Measurements from ENCODE around the gene ZNF888.
"Not testable (repeated sequence)": the region's sequence is repeated elsewhere in the genome, so short reads cannot be mapped to it uniquely, and the experiment has no call there.

The ZNF888 gene

DNA sequence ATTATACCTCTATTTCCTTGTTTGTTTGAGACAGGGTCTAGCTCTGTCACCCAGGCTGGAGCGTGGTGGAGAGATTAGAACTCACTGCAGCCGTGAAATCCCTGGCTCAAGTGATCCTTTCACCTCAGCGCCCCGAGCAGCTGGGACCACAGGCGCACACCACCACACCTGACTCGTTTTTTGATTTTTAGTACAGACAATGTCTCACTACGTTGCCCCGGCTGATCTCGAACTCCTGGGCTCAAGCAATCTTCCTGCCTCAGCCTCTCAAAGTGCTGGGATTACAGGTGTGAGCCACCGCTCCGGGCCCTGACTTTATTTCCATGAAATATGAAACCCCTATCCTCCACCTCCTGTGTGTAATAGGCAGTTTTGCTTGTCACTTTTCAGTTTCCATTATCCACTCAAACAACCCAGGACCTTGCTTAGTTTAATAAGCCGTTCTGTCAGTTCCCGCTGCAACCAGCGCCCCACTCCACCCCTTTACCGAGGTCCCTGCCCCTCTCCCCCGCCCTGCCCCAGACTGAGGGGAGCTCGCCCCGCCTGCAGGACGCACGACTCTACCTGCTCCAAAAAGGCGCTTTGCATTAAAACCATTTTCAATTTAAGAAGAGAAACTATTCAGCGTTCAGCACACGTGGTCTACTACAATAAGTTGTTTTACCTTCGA is 22.6 kb upstream of the ZNF888 start:
- Histone ChIP-seq H3K4me3 (ENCODE audit: low read length) (no peak overlapping the region), H3K9me3 (ENCODE audit: low read length) (peaks cover 27% of the 10 kb centered on the region), H3K4me1 (ENCODE audit: insufficient read depth, low read length) (peaks cover 8% of the 10 kb centered on the region), H2AFZ (ENCODE audit: low read depth, low read length) (no peak overlapping the region), H3K27me3 (ENCODE audit: insufficient read depth, low read length) (no peaks in the 10 kb centered on the region), H3K36me3 (ENCODE audit: insufficient read depth, low read length) (peaks cover 20% of the 10 kb centered on the region)

DNA sequence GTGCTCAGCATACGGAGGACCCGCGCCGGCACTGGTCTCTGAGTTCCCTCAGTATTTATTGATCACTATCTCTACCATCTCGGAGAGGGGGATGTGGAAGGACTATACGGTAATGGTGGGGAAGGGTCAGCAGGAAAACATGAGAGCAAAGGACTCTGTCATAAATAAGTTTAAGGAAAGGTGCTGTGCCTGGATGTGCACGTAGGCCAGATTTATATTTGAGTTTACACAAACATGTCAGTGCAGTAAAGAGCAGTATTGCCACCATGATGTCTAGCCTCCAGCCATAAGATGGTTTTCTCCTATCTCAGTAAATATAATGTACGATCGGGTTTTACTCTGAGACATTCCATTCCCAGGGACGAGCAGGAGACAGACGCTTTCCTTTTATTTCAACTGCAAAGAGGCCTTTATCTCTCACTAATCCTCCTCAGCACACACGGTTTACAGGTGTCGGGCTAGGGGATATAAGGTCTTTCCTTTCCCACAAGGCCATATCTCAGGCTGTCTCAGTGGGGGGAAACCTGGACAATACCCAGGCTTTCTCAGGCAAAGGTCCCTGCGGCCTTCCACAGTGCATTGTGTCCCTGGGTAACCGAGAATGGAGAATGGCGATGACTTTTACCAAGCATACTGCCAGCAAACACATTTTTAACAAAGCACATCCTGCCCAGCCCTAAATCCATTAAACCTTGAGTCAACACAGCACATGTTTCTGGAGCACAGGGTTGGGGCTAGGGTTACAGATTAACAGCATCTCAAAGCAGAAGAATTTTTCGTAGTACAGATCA is 21.7 kb upstream of the ZNF888 start:
- H3K4me1 ChIP-seq (ENCODE audit: insufficient read depth, low read length); H2AFZ ChIP-seq (ENCODE audit: low read depth, low read length); H3K4me3 ChIP-seq (ENCODE audit: low read length); H3K27me3 ChIP-seq (ENCODE audit: insufficient read depth, low read length): not testable (repeated sequence)
- peaks cover 18% of the 10 kb centered on the region for H3K9me3 ChIP-seq (ENCODE audit: low read length)
- H3K36me3 ChIP-seq (ENCODE audit: insufficient read depth, low read length) = peaks cover 11% of the 10 kb centered on the region

DNA sequence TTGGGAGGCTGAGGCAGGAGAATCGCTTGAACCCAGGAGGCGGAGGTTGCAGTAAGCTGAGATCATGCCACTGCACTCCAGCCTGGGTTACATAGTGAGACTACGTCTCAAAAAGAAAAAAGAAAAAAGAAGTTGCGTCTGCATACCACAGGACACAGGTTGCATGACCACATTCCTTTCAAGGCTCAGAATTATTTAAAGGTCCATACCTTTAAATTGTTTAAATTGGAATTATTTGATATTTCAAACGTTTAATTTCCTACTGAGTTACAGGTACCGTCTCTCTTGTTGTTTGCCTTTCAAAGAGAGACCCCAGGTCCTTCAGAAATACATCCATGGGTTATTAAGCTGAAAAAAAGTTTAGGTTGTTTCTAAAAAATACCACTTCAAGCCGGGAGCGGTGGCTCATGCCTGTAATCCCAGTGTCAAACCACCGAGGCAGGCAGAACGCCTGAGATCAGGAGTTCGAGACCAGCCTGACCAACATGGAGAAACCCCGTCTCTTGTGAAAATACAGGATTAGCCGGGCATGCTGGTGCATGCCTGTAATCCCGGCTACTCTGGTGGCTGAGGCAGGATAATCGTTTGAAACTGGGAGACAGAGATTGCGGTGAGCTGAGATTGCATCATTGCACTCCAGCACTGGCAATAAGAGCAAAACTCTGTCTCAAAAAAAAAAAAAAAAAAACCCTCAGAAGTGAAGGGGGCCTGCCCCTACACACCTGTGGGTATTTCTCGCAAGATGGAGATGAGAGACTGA is 20.8 kb upstream of the ZNF888 start:
- peaks cover 3% of the 10 kb centered on the region for H3K36me3 ChIP-seq (ENCODE audit: insufficient read depth, low read length)
- H3K4me3 ChIP-seq (ENCODE audit: low read length) = no peak overlapping the region
- H3K9me3 ChIP-seq (ENCODE audit: low read length) = peaks cover 10% of the 10 kb centered on the region
- peaks cover 8% of the 10 kb centered on the region for H3K4me1 ChIP-seq (ENCODE audit: insufficient read depth, low read length)
- no peaks in the 10 kb centered on the region for H3K27me3 ChIP-seq (ENCODE audit: insufficient read depth, low read length)
- no peak overlapping the region for H2AFZ ChIP-seq (ENCODE audit: low read depth, low read length)

DNA sequence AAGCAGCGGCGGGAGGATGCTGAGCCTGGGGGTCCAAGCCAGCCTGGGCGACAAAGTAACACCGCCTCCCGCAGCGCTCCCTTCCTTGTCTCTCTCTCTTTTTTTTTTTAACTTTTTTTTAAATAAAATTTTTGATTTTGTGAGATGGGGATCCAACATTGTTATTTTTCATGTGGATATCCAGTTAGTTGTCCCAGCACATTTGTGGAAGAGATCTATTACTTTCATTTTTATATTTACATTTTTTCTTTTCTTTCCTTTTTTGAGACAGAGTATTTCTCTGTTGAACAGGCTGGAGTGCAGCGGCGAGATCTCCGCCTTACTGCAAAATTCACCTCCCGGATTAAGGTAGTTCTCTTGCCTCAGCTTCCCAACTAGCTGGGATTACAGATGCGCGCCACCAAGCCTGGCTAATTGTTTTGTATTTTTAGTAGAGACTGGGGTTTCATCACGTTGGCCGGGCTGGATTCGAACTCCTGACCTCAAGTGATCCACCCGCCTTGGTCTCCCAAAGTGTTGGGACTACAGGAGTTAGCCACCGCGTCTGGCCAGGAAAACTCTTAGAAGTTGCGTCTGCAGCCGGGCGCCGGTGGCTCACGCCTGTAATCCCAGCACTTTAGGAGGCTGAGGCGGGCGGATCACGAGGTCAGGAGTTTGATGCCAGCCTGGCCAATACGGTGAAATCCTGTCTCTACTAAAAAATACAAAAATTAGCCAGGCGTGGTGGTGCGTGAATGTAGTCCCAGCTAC is 20.1 kb upstream of the ZNF888 start:
- Histone ChIP-seq H3K9me3 (ENCODE audit: low read length) (peaks cover 6% of the 10 kb centered on the region), H3K4me3 (ENCODE audit: low read length) (peak overlapping the region; percentile 91), H2AFZ (ENCODE audit: low read depth, low read length) (peak overlapping the region; percentile 88), H3K27me3 (ENCODE audit: insufficient read depth, low read length) (no peaks in the 10 kb centered on the region), H3K36me3 (ENCODE audit: insufficient read depth, low read length) (no peaks in the 10 kb centered on the region), H3K4me1 (ENCODE audit: insufficient read depth, low read length) (peaks cover 8% of the 10 kb centered on the region)

DNA sequence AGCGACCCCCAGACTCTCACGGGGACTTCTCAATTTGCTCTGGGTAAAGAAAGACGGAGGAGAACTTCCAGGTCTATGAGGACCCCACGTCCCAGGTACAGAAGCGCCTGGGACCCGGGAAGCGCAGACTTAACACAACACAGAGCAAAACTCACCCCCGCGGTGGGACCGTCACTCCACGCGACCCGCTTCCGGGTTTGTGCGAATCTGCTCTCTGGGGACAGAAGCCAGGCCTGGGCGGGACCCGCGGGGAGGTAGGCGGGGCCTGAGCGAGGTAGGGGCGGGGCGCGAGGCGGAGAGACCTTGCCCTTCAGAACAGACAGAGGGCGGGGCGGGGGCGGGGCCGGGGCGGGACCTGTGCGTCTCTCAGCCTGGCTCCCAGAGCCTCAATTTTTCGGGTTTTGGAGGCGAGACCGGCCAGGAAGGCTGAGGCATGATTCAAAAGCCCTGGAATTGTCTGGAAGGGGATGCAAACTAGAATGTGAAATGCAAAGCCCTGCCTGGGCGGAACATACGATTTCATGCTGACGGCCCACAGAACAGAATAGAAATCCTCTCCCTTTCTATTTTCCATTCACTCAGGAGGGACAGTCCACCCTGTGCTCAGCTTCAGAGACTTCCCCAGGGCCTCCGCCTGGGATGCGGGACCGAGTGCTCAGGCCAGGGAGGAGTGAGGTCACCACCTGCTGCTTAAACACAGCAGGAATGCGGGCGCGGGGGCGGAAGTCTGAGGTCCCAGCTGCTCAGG is 19.3 kb upstream of the ZNF888 start:
- Histone ChIP-seq H3K9me3 (ENCODE audit: low read length) (peaks cover 2% of the 10 kb centered on the region), H2AFZ (ENCODE audit: low read depth, low read length) (peak overlapping the region; percentile 99)

DNA sequence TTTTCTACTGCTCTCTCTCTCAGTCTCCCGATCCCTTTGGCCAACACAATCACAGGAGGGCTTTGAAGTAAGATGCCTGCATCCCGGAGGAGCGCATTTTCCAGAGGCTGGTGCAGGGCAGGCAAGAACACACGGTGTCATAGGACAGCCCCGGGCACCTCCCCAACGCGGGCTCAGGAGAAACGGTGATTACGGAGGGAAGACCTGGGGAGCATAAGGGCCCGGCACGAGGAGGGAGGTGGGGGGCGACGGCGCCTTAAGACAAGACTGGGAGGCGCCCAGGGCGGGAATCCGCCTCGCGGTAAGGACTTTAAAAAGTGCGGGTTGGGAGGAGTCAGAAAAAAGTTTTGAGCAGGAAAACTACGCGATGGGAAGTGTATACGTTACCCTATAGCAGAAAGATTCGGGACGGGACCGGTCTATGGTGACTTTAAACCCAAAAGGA is 18.7 kb upstream of the ZNF888 start:
- Histone ChIP-seq H3K27me3 (ENCODE audit: insufficient read depth, low read length) (no peaks in the 10 kb centered on the region), H3K4me3 (ENCODE audit: low read length) (peak overlapping the region; percentile 91), H3K36me3 (ENCODE audit: insufficient read depth, low read length) (no peaks in the 10 kb centered on the region), H3K9me3 (ENCODE audit: low read length) (peaks cover 6% of the 10 kb centered on the region), H2AFZ (ENCODE audit: low read depth, low read length) (peak overlapping the region; percentile 99), H3K4me1 (ENCODE audit: insufficient read depth, low read length) (peaks cover 8% of the 10 kb centered on the region)

More for the DNA sequence above, 19.3 kb upstream of the ZNF888 start:
- no peaks in the 10 kb centered on the region for H3K36me3 ChIP-seq (ENCODE audit: insufficient read depth, low read length)
- peaks cover 8% of the 10 kb centered on the region for H3K4me1 ChIP-seq (ENCODE audit: insufficient read depth, low read length)
- H3K4me3 ChIP-seq (ENCODE audit: low read length) = peak overlapping the region; percentile 91
- no peaks in the 10 kb centered on the region for H3K27me3 ChIP-seq (ENCODE audit: insufficient read depth, low read length)

DNA sequence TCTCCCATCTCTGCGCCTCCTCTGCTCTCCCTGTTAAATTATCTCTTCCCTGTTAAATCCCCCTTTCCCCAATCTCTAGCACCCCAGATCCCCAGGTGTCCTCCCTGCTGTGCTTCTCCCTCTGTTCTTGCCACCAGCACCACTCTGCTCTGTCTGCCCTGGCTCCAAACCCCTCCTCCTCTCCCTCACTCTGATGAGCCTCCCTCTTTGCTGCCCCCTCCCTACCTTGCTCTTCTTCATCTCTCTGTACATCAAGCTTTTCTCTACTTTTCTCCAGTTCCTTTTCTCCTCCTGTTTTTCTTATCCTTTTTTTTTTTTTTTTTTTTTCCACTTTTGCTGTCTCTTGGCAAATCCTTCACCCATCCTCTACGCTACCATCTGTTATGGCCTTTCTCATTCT is 18.3 kb upstream of the ZNF888 start:
- not testable (repeated sequence) for H3K9me3 ChIP-seq (ENCODE audit: low read length); H3K4me1 ChIP-seq (ENCODE audit: insufficient read depth, low read length); H3K36me3 ChIP-seq (ENCODE audit: insufficient read depth, low read length); H3K27me3 ChIP-seq (ENCODE audit: insufficient read depth, low read length)
- peak overlapping the region; percentile 99 for H2AFZ ChIP-seq (ENCODE audit: low read depth, low read length)
- peak overlapping the region; percentile 91 for H3K4me3 ChIP-seq (ENCODE audit: low read length)

DNA sequence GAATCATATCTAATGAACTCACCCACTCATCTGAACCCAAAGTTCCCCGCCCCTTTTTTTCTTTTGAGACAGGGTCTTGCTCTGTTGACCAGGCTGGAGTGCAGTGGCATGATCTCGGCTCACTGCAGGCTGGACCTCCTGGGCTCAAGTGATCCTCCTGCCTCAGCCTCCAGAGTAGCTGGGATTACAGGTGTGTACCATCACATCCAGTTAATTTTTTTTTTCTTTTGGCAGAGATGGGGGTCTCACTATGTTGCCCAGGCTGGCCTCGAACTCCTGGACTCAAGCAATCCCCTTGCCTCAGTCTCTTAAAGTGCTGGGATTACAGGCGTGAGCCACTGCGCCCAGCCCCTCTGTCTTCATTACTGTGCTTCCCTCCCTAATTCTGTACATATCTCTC is 17.7 kb upstream of the ZNF888 start:
- H3K4me3 ChIP-seq (ENCODE audit: low read length); H2AFZ ChIP-seq (ENCODE audit: low read depth, low read length): not testable (repeated sequence)

DNA sequence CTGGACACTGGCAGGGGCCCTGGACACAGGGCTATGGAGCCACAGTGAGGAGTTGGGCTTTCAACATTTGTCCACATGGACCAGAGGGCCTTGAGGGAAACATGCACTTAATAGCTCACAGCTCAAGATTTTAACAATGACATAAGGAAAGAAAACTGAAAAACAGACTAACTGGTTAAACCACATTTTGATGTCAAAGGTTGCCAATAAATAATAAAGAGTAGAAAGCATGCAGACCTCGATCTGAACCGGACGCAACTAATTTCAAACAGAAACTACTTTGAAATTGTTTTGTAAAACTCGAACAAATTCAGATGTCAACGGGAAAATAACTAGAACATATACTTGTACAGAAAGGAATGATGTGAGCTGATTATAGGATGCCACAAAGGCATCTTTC is 15.5 kb upstream of the ZNF888 start:
- Histone ChIP-seq H3K4me3 (ENCODE audit: low read length) (no peak overlapping the region), H3K4me1 (ENCODE audit: insufficient read depth, low read length) (peaks cover 8% of the 10 kb centered on the region), H3K27me3 (ENCODE audit: insufficient read depth, low read length) (no peaks in the 10 kb centered on the region), H2AFZ (ENCODE audit: low read depth, low read length) (no peak overlapping the region), H3K36me3 (ENCODE audit: insufficient read depth, low read length) (no peaks in the 10 kb centered on the region), H3K9me3 (ENCODE audit: low read length) (peaks cover 17% of the 10 kb centered on the region)

More for the DNA sequence above, 17.7 kb upstream of the ZNF888 start:
- H3K27me3 ChIP-seq (ENCODE audit: insufficient read depth, low read length); H3K4me1 ChIP-seq (ENCODE audit: insufficient read depth, low read length); H3K36me3 ChIP-seq (ENCODE audit: insufficient read depth, low read length): not testable (repeated sequence)
- peaks cover 11% of the 10 kb centered on the region for H3K9me3 ChIP-seq (ENCODE audit: low read length)

DNA sequence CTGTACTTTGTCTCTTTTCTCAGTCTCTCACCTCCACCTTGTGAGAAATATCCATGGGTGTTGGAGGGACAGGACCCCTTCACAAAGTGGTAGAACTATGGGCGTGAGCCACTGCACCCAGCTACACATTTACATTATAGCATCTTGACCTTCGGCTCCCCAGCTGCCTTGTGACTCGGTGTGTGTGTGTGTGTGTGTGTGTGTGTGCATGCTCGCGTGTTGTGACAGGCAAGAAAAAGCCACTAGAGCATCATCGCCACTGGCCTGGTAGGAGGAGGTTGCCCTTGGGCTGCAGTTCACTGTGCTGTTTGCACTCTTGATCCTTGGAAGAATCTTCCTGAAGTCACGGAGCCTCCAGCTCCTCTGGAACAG is 13.7 kb upstream of the ZNF888 start:
- Histone ChIP-seq H3K9me3 (ENCODE audit: low read length) (peaks cover 17% of the 10 kb centered on the region), H3K36me3 (ENCODE audit: insufficient read depth, low read length) (no peaks in the 10 kb centered on the region), H3K4me3 (ENCODE audit: low read length) (no peak overlapping the region), H3K27me3 (ENCODE audit: insufficient read depth, low read length) (no peaks in the 10 kb centered on the region), H3K4me1 (ENCODE audit: insufficient read depth, low read length) (peaks cover 5% of the 10 kb centered on the region), H2AFZ (ENCODE audit: low read depth, low read length) (no peak overlapping the region)

DNA sequence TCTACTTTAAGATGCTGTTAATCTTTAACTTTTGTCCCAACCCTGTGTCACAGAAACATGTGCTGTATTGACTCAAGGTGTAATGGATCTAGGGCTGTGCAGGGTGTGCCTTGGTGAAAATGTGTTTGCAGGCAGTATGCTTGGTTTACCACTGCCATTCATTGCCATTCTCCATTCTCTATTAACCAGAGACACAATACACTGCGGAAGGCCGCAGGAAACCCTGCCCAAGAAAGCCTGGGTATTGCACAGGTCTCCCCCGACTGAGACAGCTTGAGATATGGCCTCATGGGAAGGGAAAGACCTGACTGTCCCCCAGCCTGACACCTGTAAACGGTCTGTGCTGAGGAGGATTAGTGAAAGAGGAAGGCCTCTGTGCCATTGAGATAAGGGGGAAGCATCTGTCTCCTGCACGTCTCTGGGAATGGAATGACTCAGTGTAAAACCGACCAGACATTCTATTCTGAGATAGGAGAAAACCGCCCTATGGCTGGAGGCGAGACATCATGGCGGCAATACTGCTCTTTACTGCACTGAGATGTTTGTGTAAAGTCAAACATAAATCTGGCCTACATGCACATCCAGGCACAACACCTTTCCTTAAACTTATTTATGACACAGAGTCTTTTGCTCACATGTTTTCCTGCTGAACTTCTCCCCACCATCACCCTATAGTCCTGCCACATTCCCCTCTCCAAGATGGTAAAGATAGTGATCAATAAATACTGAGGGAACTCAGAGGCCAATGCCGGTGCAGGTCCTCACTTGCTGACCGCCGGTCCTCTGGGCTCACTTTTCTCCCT is 13.1 kb upstream of the ZNF888 start:
- no peaks in the 10 kb centered on the region for H3K27me3 ChIP-seq (ENCODE audit: insufficient read depth, low read length)
- no peak overlapping the region for H3K4me3 ChIP-seq (ENCODE audit: low read length)
- H3K36me3 ChIP-seq (ENCODE audit: insufficient read depth, low read length) = no peaks in the 10 kb centered on the region
- H3K9me3 ChIP-seq (ENCODE audit: low read length) = peaks cover 17% of the 10 kb centered on the region
- peaks cover 1% of the 10 kb centered on the region for H3K4me1 ChIP-seq (ENCODE audit: insufficient read depth, low read length)
- no peak overlapping the region for H2AFZ ChIP-seq (ENCODE audit: low read depth, low read length)

DNA sequence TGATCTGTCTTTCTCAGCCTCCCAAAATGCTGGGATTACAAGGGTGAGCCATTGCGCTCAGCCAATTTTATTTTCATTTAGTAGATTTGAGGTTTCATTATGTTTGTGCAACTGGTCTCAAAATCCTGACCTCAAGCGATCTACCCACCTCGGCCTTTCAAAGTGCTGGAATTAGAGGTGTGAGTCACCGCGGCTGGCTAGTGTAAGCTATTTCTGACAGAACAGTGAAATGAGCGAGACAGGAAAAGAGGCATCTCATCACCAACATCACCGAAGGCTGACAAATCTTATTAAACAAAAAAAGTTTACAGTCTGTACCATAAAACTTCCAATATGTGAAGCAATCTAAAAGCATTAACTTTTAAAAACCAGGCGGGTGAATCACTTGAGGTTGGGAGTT is 12.2 kb upstream of the ZNF888 start:
- no peak overlapping the region for H2AFZ ChIP-seq (ENCODE audit: low read depth, low read length)
- no peak overlapping the region for H3K4me3 ChIP-seq (ENCODE audit: low read length)
- no peaks in the 10 kb centered on the region for H3K27me3 ChIP-seq (ENCODE audit: insufficient read depth, low read length)
- H3K36me3 ChIP-seq (ENCODE audit: insufficient read depth, low read length) = no peaks in the 10 kb centered on the region
- H3K4me1 ChIP-seq (ENCODE audit: insufficient read depth, low read length) = no peaks in the 10 kb centered on the region
- H3K9me3 ChIP-seq (ENCODE audit: low read length) = peaks cover 17% of the 10 kb centered on the region

Measured in neuron (in vitro differentiated cells).